ENCODE measurements around the gene LDHAL6B. TPM values are rescaled to one million over a fixed set of nuclear protein-coding genes. Genes with fewer than 3 reads are reported as not detected.

Gene LDHAL6B
- total RNA-seq, 1 donor from 2014 or later: not detected

GRCh38 chr15:59249816-59250215, 43.2 kb downstream of the LDHAL6B start:
- DNase-seq (ENCODE audit: low spot score): no peak

GRCh38 chr15:59250249-59250648, 43.6 kb downstream of the LDHAL6B start:
- DNase-seq (ENCODE audit: low spot score): no peak

GRCh38 chr15:59251001-59251845, 44.6 kb downstream of the LDHAL6B start:
- no peak for DNase-seq (ENCODE audit: low spot score)

- no peak for DNase-seq (ENCODE audit: low spot score)
Measured at GRCh38 chr15:59252137-59252536, 45.5 kb downstream of the LDHAL6B start.

- DNase-seq (ENCODE audit: low spot score): no peak
Measured at GRCh38 chr15:59255680-59256336, 49.2 kb downstream of the LDHAL6B start.

GRCh38 chr15:59256482-59256881, 49.8 kb downstream of the LDHAL6B start:
- no peak for DNase-seq (ENCODE audit: low spot score)

GRCh38 chr15:59257140-59257539, 50.5 kb downstream of the LDHAL6B start:
- no peak for DNase-seq (ENCODE audit: low spot score)

Small RNAs within 50 kb of the gene (microRNA-seq; reads per million reads assigned to microRNA genes)
- not detected for gene MIR2116 (ENCODE audit: borderline number of aligned reads)

Other genes starting within 250 kb of the LDHAL6B start
- 31.8 TPM for gene RNF111, start 219.2 kb upstream of the LDHAL6B start, total RNA-seq
- gene CCNB2, start 101.7 kb upstream of the LDHAL6B start, total RNA-seq: 0.67 TPM
- gene MYO1E, start 166.0 kb downstream of the LDHAL6B start, total RNA-seq: 68.7 TPM
- 0.35 TPM for gene FAM81A, start 231.3 kb downstream of the LDHAL6B start, total RNA-seq